NCI-H1436 treated with DMSO at 0.1 percent for 48 hours (cell line): ENCODE data around the gene INHBB.

ENCODE experiments used
- DNase-seq: peaks from one replicate; lab custom pipeline; 2025; lab: John Stamatoyannopoulos, UW

INHBB gene

DNA sequence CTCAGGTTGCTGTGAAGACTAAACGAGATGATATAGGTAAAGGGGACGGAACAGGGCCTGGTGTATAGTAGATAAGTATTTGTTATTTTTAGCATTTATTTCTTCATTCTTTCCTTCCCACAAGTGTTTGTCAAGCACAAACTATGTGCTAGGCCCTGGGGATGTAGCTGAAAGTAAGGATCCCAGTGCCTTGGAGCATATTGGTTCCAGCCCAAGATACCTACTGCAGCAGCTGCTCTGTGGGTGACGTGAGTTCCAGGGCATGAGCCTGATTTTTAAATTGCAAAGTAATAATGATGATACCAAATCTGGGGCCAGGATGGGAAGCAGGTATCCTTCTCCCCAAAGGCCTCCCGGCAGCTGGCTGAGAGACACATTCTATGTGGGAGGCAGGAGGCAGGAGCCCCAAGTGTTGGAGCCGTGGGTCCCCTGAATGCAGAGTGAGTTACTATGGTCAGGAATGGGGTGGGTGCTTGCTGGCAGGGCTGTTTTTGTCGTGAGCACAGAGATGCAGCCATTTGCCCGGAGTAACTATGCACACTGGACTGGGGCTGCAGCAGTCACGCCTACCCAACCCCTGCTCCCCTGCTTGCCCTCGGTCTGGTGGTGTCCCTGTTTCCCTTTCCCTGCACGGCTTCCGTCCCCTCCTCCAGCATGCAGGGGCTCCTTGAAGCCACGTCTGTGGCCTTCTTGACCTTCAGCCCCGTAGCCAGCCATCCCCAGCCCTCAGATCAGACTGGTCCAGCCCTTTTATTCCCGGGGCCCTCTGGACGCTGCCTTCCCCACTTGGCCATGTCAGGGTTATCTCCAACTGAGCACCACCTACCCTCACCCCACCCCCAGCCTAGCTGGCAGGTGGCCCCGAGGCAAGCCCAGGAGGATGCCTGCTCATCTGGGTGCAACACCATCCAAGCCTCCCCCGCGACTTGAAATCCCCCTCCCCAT is 52.4 kb downstream of the INHBB start:
- DNase-seq = no peak

DNA sequence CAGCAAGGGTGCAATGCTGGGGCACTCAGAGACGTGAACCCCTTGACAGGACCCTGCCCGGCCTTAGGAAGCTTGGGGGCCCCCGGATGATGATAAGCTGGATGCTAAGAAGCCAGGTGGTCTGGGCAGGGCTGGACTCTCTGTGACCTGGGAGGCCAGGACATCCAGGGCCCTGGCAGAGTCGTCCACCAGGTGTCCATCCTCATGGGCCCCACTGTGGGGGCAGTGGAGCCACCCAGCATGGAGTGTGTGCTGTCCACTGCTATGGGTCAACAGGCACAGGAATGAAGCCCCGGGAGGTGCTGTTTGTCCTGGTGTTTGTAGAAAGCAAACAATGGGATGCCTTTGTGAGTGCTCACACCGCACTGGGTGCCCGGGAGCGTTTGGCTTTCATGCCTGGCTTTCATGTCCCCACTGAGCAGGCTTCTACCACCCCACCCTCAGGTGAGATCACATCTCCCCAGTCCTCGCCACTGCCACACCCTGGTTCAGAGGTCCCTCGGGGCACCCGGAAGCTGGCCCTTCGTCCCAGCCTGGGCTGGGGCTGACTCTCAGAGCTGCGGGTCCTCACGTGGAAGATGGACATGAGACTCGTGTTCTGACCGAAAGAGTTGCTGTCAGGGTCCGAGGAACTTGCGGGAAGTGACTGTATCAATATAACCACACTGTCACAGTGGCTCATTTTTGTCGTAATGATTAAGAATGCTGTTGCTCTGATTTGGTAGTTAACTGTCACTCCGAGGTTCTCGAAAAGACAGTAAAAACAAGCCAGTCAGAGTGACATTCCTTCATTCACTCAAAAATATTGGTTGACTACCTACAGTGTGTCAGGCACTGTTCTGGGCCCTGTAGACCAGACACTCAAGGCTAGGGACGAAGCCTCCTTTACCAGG is 53.3 kb downstream of the INHBB start:
- no peak for DNase-seq

DNA sequence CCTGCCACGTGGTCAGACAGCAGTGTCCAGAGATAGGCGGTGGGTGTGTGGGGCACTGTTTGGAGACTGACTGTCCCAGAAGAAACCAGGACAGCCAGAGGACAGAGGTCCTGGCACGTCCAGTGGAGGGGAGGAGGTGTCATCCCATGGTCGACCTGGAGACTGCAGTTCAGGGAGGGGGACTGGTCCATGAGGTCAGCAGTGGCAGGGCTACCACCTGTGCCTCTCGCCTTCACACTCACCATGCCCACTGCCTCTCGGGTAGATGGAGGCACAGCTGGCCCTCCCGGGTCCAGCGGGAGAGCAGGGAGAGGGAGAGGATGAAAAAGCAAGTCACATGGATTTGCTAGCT is 53.9 kb downstream of the INHBB start:
- no peak for DNase-seq

DNA sequence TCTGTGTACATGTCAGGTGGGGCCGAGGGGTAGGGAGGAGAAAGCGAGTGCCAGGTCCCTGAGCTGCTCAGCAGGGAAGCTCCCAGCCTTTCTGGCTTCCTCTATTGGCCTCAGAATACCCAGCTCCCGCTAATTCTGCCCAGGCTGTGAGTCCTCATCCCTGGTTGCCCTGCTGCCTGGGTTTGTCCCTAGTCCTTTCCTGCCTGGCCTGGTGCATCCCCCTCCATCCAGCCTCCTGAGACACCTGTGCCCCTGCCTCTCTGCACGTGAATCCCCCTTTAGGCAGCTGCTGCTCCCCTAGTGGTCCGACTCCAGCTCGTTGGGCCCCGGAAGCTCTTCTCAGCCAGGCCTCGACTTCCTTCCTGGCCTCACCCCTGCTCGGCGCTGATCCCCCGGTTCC is 54.6 kb downstream of the INHBB start:
- DNase-seq = no peak
